ENCODE data around the gene ELK1.

DNA sequence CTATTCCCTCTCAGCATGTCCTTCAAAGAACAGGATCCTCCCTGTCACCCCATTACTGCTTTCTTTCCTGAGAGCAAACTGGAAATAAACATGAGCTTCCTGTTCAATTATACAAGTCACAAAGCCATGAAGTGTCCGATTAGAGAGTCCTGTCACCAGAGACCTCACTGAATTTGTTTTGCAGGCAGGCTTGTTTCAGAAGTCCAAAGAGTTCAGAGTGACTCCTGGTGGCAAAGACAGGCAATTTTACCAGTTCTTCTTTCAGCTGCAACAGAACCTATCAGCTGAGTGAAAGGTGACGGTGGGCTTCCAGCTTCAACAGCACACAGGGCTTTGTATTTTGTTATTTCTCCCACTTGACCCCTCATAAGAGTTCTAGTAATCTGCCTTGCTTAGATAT is 6.4 kb downstream of the ELK1 start:
- TF ChIP-seq SIN3A (IDR thresholded peaks at IDR 0.05; ENCODE audit: low read depth) = no peak
- TF ChIP-seq, protein P1, sequence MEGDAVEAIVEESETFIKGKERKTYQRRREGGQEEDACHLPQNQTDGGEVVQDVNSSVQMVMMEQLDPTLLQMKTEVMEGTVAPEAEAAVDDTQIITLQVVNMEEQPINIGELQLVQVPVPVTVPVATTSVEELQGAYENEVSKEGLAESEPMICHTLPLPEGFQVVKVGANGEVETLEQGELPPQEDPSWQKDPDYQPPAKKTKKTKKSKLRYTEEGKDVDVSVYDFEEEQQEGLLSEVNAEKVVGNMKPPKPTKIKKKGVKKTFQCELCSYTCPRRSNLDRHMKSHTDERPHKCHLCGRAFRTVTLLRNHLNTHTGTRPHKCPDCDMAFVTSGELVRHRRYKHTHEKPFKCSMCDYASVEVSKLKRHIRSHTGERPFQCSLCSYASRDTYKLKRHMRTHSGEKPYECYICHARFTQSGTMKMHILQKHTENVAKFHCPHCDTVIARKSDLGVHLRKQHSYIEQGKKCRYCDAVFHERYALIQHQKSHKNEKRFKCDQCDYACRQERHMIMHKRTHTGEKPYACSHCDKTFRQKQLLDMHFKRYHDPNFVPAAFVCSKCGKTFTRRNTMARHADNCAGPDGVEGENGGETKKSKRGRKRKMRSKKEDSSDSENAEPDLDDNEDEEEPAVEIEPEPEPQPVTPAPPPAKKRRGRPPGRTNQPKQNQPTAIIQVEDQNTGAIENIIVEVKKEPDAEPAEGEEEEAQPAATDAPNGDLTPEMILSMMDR (IDR thresholded peaks at IDR 0.05 in 2 of 3, conservative IDR thresholded peaks at IDR 0.05 in 1 of 3; ENCODE audit: borderline replicate concordance in 1 of 3, insufficient read depth in 1 of 3, low read depth in 2 of 3, low read length in 2 of 3) = peak; percentile 29 to 36 (median 31); a peak in 3 of 6 replicates
- no peak for TF ChIP-seq EZH2 (IDR thresholded peaks at IDR 0.05)
- TF ChIP-seq, protein P2, sequence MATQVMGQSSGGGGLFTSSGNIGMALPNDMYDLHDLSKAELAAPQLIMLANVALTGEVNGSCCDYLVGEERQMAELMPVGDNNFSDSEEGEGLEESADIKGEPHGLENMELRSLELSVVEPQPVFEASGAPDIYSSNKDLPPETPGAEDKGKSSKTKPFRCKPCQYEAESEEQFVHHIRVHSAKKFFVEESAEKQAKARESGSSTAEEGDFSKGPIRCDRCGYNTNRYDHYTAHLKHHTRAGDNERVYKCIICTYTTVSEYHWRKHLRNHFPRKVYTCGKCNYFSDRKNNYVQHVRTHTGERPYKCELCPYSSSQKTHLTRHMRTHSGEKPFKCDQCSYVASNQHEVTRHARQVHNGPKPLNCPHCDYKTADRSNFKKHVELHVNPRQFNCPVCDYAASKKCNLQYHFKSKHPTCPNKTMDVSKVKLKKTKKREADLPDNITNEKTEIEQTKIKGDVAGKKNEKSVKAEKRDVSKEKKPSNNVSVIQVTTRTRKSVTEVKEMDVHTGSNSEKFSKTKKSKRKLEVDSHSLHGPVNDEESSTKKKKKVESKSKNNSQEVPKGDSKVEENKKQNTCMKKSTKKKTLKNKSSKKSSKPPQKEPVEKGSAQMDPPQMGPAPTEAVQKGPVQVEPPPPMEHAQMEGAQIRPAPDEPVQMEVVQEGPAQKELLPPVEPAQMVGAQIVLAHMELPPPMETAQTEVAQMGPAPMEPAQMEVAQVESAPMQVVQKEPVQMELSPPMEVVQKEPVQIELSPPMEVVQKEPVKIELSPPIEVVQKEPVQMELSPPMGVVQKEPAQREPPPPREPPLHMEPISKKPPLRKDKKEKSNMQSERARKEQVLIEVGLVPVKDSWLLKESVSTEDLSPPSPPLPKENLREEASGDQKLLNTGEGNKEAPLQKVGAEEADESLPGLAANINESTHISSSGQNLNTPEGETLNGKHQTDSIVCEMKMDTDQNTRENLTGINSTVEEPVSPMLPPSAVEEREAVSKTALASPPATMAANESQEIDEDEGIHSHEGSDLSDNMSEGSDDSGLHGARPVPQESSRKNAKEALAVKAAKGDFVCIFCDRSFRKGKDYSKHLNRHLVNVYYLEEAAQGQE (IDR thresholded peaks at IDR 0.05; ENCODE audit: low read depth) = no peak
- no peak for TF ChIP-seq POLR2A (IDR thresholded peaks at IDR 0.05; ENCODE audit: borderline replicate concordance, extremely low read depth, insufficient read depth, insufficient read length)
- TF ChIP-seq JUND (IDR thresholded peaks at IDR 0.05) = no peak
- TF ChIP-seq, protein P3, sequence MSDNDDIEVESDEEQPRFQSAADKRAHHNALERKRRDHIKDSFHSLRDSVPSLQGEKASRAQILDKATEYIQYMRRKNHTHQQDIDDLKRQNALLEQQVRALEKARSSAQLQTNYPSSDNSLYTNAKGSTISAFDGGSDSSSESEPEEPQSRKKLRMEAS (IDR thresholded peaks at IDR 0.05) = no peak
- TF ChIP-seq RAD21 (IDR thresholded peaks at IDR 0.05; ENCODE audit: low read depth) = peak; percentile 40
- TF ChIP-seq ZNF274 (IDR thresholded peaks at IDR 0.05; ENCODE audit: low read depth, low read length) = no peak
- no peak for TF ChIP-seq EGR1 (IDR thresholded peaks at IDR 0.05; ENCODE audit: low read depth)
- TF ChIP-seq ZFX (IDR thresholded peaks at IDR 0.05) = no peak
- TF ChIP-seq SP1 (IDR thresholded peaks at IDR 0.05; ENCODE audit: low read depth) = no peak
